OCI-LY7 (cell line): ENCODE measurements around the gene MLN.

Experiments used
- EZH2phosphoT487 ChIP-seq: fragments of 200-600 bp; sonication (generic); IDR thresholded peaks from 2 replicates; pipeline ENCODE4 v1.6.1; 2018; ENCODE audit warnings: low read depth, borderline replicate concordance, mild to moderate bottlenecking, mixed run types, antibody characterized with exemption, low read length, moderate library complexity, mixed read lengths
- TF ChIP-seq, protein P1 (sequence below): fragments of 200-600 bp; sonication (generic); conservative IDR thresholded peaks from 2 replicates; pipeline ENCODE4 v1.5.1; 2014; ENCODE audit warnings: mild to moderate bottlenecking, antibody characterized with exemption, low read length, moderate library complexity, mixed read lengths

DNA sequence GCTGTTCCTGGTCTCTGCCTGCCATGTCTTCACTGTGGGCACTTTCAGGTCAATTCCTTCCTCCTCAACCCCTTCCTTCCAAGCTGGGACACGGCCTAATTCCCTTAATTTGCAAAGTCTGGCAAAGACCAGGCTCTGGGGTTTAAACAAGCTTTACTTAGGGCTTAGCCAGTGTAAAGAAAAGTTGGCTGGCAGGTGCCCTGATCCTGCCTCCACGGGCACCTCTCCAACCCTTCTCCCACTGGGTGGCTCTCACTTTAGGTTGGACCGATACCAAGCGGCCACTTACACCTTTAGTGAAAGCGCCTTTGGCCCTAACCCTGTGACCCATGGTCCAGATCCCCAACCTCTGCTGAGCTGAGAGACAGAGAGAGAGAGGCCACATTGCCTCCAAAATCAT lies 13.7 kb upstream of the MLN start:
- TF ChIP-seq, protein P1, sequence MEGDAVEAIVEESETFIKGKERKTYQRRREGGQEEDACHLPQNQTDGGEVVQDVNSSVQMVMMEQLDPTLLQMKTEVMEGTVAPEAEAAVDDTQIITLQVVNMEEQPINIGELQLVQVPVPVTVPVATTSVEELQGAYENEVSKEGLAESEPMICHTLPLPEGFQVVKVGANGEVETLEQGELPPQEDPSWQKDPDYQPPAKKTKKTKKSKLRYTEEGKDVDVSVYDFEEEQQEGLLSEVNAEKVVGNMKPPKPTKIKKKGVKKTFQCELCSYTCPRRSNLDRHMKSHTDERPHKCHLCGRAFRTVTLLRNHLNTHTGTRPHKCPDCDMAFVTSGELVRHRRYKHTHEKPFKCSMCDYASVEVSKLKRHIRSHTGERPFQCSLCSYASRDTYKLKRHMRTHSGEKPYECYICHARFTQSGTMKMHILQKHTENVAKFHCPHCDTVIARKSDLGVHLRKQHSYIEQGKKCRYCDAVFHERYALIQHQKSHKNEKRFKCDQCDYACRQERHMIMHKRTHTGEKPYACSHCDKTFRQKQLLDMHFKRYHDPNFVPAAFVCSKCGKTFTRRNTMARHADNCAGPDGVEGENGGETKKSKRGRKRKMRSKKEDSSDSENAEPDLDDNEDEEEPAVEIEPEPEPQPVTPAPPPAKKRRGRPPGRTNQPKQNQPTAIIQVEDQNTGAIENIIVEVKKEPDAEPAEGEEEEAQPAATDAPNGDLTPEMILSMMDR, result no peak
- TF ChIP-seq EZH2phosphoT487, result no peak
